Left ventricle myocardium superior (tissue), 1 donor: ENCODE measurements around the gene PNPLA2. TPM values are rescaled to one million over a fixed set of nuclear protein-coding genes. Genes with fewer than 3 reads are reported as not detected.

Source experiments
- ATAC-seq: fragments of 200-7000 bp; cut with Tn5 transposase; one replicate; pipeline ENCODE4 v1.9.1; 2020; ENCODE audit warnings: mild to moderate bottlenecking, moderate library complexity
- DNase-seq: peaks from one replicate; pipeline ENCODE4 v3.0.0-alpha.2; 2020
- intact Hi-C: fragments of 100-400 bp; cut with micrococcal nuclease; formaldehyde crosslinking; loops from one replicate; pipeline ENCODE4 v1.11.0; 2022
- long read RNA-seq: library from polyadenylated mRNA; unstranded; transcript quantifications from one replicate; pipeline ENCODE4 v2.0.0, GENCODE V29; 2021
- total RNA-seq: library from RNA; stranded (reverse); fragmentation: NEBNext Ultra II Directional; extraction: Animal tissue kit (Norgen Biotek cat#: 25700); gene quantifications from one replicate; pipeline ENCODE4 v1.2.1, GENCODE V29; 2021
- donor health status: DM: no; HTN: yes; CAD: no; lungs with severe emphysema.

Gene PNPLA2
- total RNA-seq = 321 TPM
- long read RNA-seq, partial matches to known transcripts = 173 of 223 reads
- long read RNA-seq, other reads (novel, unspliced or antisense) = 49 of 223 reads

- DNase-seq (peak; percentile 52), ATAC-seq (no peak)
- intact Hi-C loops = no loop called here
These were observed at the start of gene PNPLA2 for GRCh38 chr11:818396-819128. TSS of gene PNPLA2 (plus strand) at chr11:818914. CDS start at chr11:819719, 805 bp downstream.

GRCh38 chr11:769887-770641 is 48.6 kb upstream of the PNPLA2 start:
- DNase-seq (no peak), ATAC-seq (no peak)
- intact Hi-C loops = no loop called here

- ATAC-seq (no peak), DNase-seq (no peak)
- intact Hi-C loops = no loop called here
These were observed 47.8 kb upstream of the PNPLA2 start for GRCh38 chr11:770642-771616.

- ATAC-seq (no peak), DNase-seq (no peak)
- intact Hi-C loops = no loop called here
These were observed 47.0 kb upstream of the PNPLA2 start for GRCh38 chr11:771617-772204.

GRCh38 chr11:772429-773390 is 46.0 kb upstream of the PNPLA2 start:
- no peak for ATAC-seq
- DNase-seq = no peak
- intact Hi-C loops = no loop called here

DNA sequence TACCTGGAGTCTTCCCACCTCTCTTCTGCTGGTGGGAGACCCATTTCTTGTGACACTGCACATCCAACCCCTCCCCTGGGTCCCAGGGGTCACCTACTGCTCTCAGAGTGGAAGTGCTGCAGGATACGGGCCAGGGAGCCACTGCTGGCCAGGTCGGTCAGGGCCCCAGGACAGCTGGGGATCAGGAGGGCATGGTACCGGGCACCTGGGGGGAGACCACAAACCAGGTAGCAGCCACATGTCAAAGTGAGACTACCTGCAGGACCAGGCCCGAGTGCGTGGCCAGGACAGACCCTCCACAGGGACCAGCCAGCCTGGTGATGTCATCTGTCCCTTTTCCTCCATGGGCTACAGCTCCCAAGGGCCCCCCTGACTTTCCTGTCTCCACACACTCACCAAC is 45.3 kb upstream of the PNPLA2 start:
- intact Hi-C loops = no loop called here
- ATAC-seq = no peak
- DNase-seq = no peak

GRCh38 chr11:773830-774229 is 44.9 kb upstream of the PNPLA2 start:
- no peak for ATAC-seq
- DNase-seq = no peak
- intact Hi-C loops = no loop called here

- intact Hi-C loops = no loop called here
- DNase-seq = no peak
- no peak for ATAC-seq
These were observed 43.7 kb upstream of the PNPLA2 start for GRCh38 chr11:774873-775592.

DNA sequence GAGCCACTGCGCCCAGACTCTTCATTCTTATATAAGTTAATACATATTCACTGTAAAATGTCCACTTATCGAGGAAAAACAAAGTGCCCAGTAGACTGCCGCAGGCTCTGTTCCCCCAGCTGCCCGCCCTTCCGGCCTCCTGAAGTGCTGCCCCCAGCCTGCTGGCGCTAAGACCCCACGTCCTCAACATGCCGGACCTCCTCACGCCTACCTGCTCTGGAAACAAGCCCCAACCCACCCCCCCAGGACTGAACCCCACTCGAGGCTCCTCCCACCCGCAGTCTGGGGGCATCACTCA is 42.5 kb upstream of the PNPLA2 start:
- intact Hi-C loops = no loop called here
- DNase-seq (no peak), ATAC-seq (no peak)

- intact Hi-C loops = no loop called here
- DNase-seq (no peak), ATAC-seq (peak; percentile 50)
These were observed 42.0 kb upstream of the PNPLA2 start for GRCh38 chr11:776561-777287.

GRCh38 chr11:777288-778255 is 41.1 kb upstream of the PNPLA2 start, which contains the start of gene GATD1:
TSS of gene GATD1 (minus strand) at chr11:777487. CDS start at chr11:777462, 25 bp downstream.
- ATAC-seq = peak; percentile 94
- intact Hi-C loops = no loop called here
- peak; percentile 96 for DNase-seq

- ATAC-seq = no peak
- intact Hi-C loops = no loop called here
- no peak for DNase-seq
These were observed 39.4 kb upstream of the PNPLA2 start for GRCh38 chr11:778976-779954.

GRCh38 chr11:779955-780532 is 38.7 kb upstream of the PNPLA2 start:
- intact Hi-C loops = no loop called here

More at GRCh38 chr11:779955-780532, 38.7 kb upstream of the PNPLA2 start:
- ATAC-seq (no peak), DNase-seq (no peak)
